SK-N-SH (cell line): ENCODE measurements around the gene MAD2L2. TPM values are rescaled to one million over a fixed set of nuclear protein-coding genes. Genes with fewer than 3 reads are reported as not detected.

Experiments
- CTCF ChIA-PET: fragments of 300-600, 350-600 bp; formaldehyde crosslinking; extraction: SDS; loops from one replicate; lab custom pipeline; 2021; lab: Yijun Ruan, JAX
- POLR2A ChIA-PET: fragments of 350-600 bp; sonication (Branson Sonifier 250); formaldehyde crosslinking; extraction: SDS; loops from one replicate; lab custom pipeline; 2020; ENCODE audit warnings: antibody characterized with exemption, inconsistent platforms; lab: Yijun Ruan, JAX
- DNase-seq: peaks from one replicate; pipeline ENCODE4 v3.0.0; 2012
- H2AFZ ChIP-seq: fragments of 200-600 bp; sonication (generic); 2 replicates; pipeline ENCODE4 v1.8.1; 2016; ENCODE audit warnings: antibody characterized with exemption, mild to moderate bottlenecking, low read depth
- H3F3A ChIP-seq: fragments of 200-600 bp; sonication (generic); replicated peaks from 2 replicates; pipeline ENCODE3; 2016; ENCODE audit warnings: antibody characterized with exemption, mild to moderate bottlenecking; ENCODE audit not compliant: insufficient read depth
- H3K27ac ChIP-seq, 2 experiments: fragments of 200-500 bp in 1 of 2; fragments of 200-600 bp in 1 of 2; sonication (Bioruptor generic) in 1 of 2; sonication (generic), shearing (Covaris generic) in 1 of 2; 2 replicates each; pipeline versions ENCODE4 v1.5.1 to v1.6.1; 2014 to 2016; ENCODE audit warnings: low read depth in 2 of 2, inconsistent platforms in 1 of 2, low read length in 1 of 2, mild to moderate bottlenecking in 1 of 2, mixed read lengths in 1 of 2
- H3K27me3 ChIP-seq: fragments of 200-600 bp; sonication (generic), shearing (Covaris generic); 2 replicates; pipeline ENCODE4 v1.6.1; 2016; ENCODE audit warnings: mixed run types; ENCODE audit not compliant: insufficient read depth
- H3K36me3 ChIP-seq, 2 experiments: fragments of 200-500 bp in 1 of 2; fragments of 200-600 bp in 1 of 2; sonication (Bioruptor generic) in 1 of 2; sonication (generic) in 1 of 2; replicated peaks in 1 of 2; 2 replicates each; pipeline versions ENCODE3 to v1.5.1; 2014 to 2016; ENCODE audit warnings: low read length in 1 of 2, mild to moderate bottlenecking in 1 of 2; ENCODE audit not compliant: insufficient read depth in 2 of 2, control insufficient read depth in 1 of 2
- H3K4me1 ChIP-seq, 2 experiments: fragments of 200-500 bp in 1 of 2; fragments of 200-600 bp in 1 of 2; sonication (Bioruptor generic) in 1 of 2; sonication (generic), shearing (Covaris generic) in 1 of 2; 2 replicates each; pipeline versions ENCODE4 v1.5.1 to v1.6.1; 2014 to 2016; ENCODE audit warnings: low read depth in 1 of 2, low read length in 1 of 2, mixed run types in 1 of 2; ENCODE audit not compliant: insufficient read depth in 2 of 2, control insufficient read depth in 1 of 2
- H3K4me2 ChIP-seq: fragments of 200-600 bp; sonication (generic), shearing (Covaris generic); 2 replicates; pipeline ENCODE4 v1.6.1; 2017; ENCODE audit warnings: mixed run types
- H3K4me3 ChIP-seq, 2 experiments: fragments of 200-500 bp in 1 of 2; fragments of 200-600 bp in 1 of 2; sonication (Bioruptor generic) in 1 of 2; sonication (generic), shearing (Covaris generic) in 1 of 2; 2 replicates each; pipeline versions ENCODE4 v1.5.1 to v1.8.1; 2014 to 2016; ENCODE audit warnings: low read depth in 2 of 2, inconsistent platforms in 1 of 2, low read length in 1 of 2, mild to moderate bottlenecking in 1 of 2, mixed read lengths in 1 of 2, moderate library complexity in 1 of 2
- H3K79me2 ChIP-seq: fragments of 200-600 bp; sonication (generic); 2 replicates; pipeline ENCODE4 v1.8.1; 2017; ENCODE audit warnings: mild to moderate bottlenecking; ENCODE audit not compliant: insufficient read depth
- H3K9ac ChIP-seq: fragments of 200-600 bp; sonication (generic); 2 replicates; pipeline ENCODE4 v1.6.1; 2017; ENCODE audit warnings: mixed run types
- H3K9me2 ChIP-seq: fragments of 200-600 bp; sonication (generic); 2 replicates; pipeline ENCODE4 v1.6.1; 2017; ENCODE audit warnings: mixed run types
- H3K9me3 ChIP-seq: fragments of 200-600 bp; sonication (generic); 2 replicates; pipeline ENCODE4 v1.6.1; 2017; ENCODE audit warnings: mixed run types, mild to moderate bottlenecking, moderate library complexity
- H4K20me1 ChIP-seq: fragments of 200-600 bp; sonication (generic); 2 replicates; pipeline ENCODE4 v1.6.1; 2017; ENCODE audit warnings: mild to moderate bottlenecking, mixed run types; ENCODE audit not compliant: insufficient read depth
- ELF1 ChIP-seq: IDR thresholded peaks from 2 replicates; pipeline ENCODE4 v1.4.0; 2012
- FOXJ3 ChIP-seq: sonication (generic); formaldehyde crosslinking; IDR thresholded peaks from 2 replicates; pipeline ENCODE4 v1.5.1; 2020; ENCODE audit warnings: mild to moderate bottlenecking, missing genetic modification reagents
- JUND ChIP-seq: IDR thresholded peaks from 2 replicates; pipeline ENCODE4 v1.4.0; 2012
- MEF2A ChIP-seq: IDR thresholded peaks from 2 replicates; pipeline ENCODE4 v1.4.0; 2012; ENCODE audit warnings: low read depth, borderline replicate concordance
- RCOR1 ChIP-seq: fragments of 150-350 bp; IDR thresholded peaks from 2 replicates; pipeline ENCODE4 v1.6.1; 2017; ENCODE audit warnings: antibody characterized with exemption, low read length
- SMC3 ChIP-seq: IDR thresholded peaks from 2 replicates; pipeline ENCODE4 v1.6.1; 2012; ENCODE audit warnings: low read depth, low read length, improper control_type of control experiment
- TAF1 ChIP-seq: IDR thresholded peaks from 2 replicates; pipeline ENCODE4 v1.6.1; 2012; ENCODE audit warnings: low read depth, mild to moderate bottlenecking, low read length, moderate library complexity, borderline replicate concordance
- YY1 ChIP-seq: IDR thresholded peaks from 2 replicates; pipeline ENCODE4 v1.4.0; 2012; ENCODE audit warnings: low read depth, mild to moderate bottlenecking
- WGBS: methylation state at CpG from one replicate; pipeline ENCODE4 v1.1.6; 2017; ENCODE audit warnings: low lambda C conversion rate; 5-methylcytosine and 5-hydroxymethylcytosine counted together
- polyA plus RNA-seq, 3 experiments: library from polyadenylated mRNA; depleted of rRNA; stranded (reverse); fragments of >200 nt; gene quantifications; 2 replicates each; pipeline ENCODE4 v1.2.3, GENCODE V29; 2012
- TF ChIP-seq, protein P1 (sequence below): fragments of 150-350 bp; IDR thresholded peaks from 2 replicates; pipeline ENCODE4 v1.6.1; 2017; ENCODE audit warnings: antibody characterized with exemption, low read length, low read depth, borderline replicate concordance
- TF ChIP-seq, protein P2 (sequence below): IDR thresholded peaks from 2 replicates; pipeline ENCODE4 v1.4.0; 2012; ENCODE audit warnings: low read depth, borderline replicate concordance
- TF ChIP-seq, protein P3 (sequence below): fragments of 200-600 bp; sonication (generic); IDR thresholded peaks from 2 replicates; pipeline ENCODE4 v1.6.1; 2017; ENCODE audit warnings: antibody characterized with exemption, mild to moderate bottlenecking, moderate library complexity
- TF ChIP-seq, protein P4 (sequence below): IDR thresholded peaks from 2 replicates; pipeline ENCODE4 v1.4.0; 2012; ENCODE audit warnings: low read depth
- TF ChIP-seq, protein P5 (sequence below): fragments of 150-350 bp; IDR thresholded peaks from 2 replicates; pipeline ENCODE4 v1.6.1; 2016; ENCODE audit warnings: mild to moderate bottlenecking, low read depth, low read length

The MAD2L2 gene
- polyA plus RNA-seq, 1 of the 3 experiments (the other 2 are of a cell fraction): 94.0 TPM

DNA sequence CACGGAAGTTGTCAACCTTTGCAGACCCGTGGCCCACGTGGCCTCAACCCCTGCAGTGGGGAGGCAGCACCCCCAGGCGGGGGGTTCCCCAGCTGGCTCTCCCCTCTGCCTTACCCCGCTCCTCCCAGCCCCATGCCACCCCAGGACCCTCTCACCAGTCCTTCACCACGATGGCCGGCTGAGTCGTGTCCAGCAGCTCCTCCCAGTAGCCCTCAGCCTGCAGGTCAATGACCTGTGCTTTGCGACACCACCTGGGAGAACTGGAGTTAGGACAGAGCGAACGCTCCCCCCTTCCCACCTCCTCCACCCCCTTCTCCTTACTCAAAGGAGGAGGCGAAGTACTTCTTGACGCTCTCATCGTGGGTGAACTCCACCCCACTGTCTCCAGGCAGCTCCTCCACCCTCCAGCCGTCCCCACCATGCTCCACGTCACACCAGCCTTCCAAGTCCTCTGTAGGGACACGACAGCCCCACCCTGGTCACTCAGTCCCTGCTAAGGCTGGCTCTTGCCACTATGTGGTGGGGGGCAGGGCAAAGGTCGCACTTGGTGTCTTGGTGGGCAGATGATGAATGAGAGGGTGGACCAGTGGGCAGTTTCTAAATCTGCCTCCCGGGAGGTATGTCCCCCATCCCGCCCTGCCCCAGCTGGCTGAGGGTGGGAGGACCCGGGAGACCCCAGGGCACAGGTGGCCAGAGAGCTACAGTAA is 31.2 kb downstream of the MAD2L2 start:
- H3F3A ChIP-seq: no peaks in the 10 kb centered on the region
- POLR2A ChIA-PET: interaction anchor here (0.6 to 1.1 kb wide), 2 partner anchors 35 to 70 kb away, joined by 3 to 5 read pairs; no protein-coding TSS in a partner anchor
- H3K27ac ChIP-seq: no peak overlapping the region
- H2AFZ ChIP-seq: no peak overlapping the region
- H3K4me3 ChIP-seq: no peak overlapping the region
- no peaks in the 10 kb centered on the region for H3K27me3 ChIP-seq
- no peaks in the 10 kb centered on the region for H3K9me3 ChIP-seq
- DNase-seq: no peak
- H4K20me1 ChIP-seq: no peaks in the 10 kb centered on the region
- H3K9ac ChIP-seq: no peak overlapping the region
- H3K9me2 ChIP-seq: no peaks in the 10 kb centered on the region
- CTCF ChIA-PET: interaction anchor here (0.6 to 9.9 kb wide), 49 partner anchors 7 to 612 kb away, joined by 3 to 205 read pairs (median 4); partner anchors contain the start of genes AGTRAP, CLCN6, DISP3 and FBXO6
- peaks cover 0 to 19% of the 10 kb centered on the region in 2 experiments; a peak in 1 of 4 replicates for H3K4me1 ChIP-seq
- no peak overlapping the region for H3K4me2 ChIP-seq
- TF ChIP-seq ELF1 (no peak), MEF2A (no peak), RCOR1 (no peak), SMC3 (no peak), YY1 (no peak), JUND (no peak), TAF1 (no peak), FOXJ3 (CRISPR knock-in tag) (no peak)
- TF ChIP-seq, protein P1, sequence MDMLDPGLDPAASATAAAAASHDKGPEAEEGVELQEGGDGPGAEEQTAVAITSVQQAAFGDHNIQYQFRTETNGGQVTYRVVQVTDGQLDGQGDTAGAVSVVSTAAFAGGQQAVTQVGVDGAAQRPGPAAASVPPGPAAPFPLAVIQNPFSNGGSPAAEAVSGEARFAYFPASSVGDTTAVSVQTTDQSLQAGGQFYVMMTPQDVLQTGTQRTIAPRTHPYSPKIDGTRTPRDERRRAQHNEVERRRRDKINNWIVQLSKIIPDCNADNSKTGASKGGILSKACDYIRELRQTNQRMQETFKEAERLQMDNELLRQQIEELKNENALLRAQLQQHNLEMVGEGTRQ: no peak
- TF ChIP-seq, protein P2, sequence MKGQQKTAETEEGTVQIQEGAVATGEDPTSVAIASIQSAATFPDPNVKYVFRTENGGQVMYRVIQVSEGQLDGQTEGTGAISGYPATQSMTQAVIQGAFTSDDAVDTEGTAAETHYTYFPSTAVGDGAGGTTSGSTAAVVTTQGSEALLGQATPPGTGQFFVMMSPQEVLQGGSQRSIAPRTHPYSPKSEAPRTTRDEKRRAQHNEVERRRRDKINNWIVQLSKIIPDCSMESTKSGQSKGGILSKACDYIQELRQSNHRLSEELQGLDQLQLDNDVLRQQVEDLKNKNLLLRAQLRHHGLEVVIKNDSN: no peak
- TF ChIP-seq, protein P3, sequence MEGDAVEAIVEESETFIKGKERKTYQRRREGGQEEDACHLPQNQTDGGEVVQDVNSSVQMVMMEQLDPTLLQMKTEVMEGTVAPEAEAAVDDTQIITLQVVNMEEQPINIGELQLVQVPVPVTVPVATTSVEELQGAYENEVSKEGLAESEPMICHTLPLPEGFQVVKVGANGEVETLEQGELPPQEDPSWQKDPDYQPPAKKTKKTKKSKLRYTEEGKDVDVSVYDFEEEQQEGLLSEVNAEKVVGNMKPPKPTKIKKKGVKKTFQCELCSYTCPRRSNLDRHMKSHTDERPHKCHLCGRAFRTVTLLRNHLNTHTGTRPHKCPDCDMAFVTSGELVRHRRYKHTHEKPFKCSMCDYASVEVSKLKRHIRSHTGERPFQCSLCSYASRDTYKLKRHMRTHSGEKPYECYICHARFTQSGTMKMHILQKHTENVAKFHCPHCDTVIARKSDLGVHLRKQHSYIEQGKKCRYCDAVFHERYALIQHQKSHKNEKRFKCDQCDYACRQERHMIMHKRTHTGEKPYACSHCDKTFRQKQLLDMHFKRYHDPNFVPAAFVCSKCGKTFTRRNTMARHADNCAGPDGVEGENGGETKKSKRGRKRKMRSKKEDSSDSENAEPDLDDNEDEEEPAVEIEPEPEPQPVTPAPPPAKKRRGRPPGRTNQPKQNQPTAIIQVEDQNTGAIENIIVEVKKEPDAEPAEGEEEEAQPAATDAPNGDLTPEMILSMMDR: no peak
- TF ChIP-seq, protein P4, sequence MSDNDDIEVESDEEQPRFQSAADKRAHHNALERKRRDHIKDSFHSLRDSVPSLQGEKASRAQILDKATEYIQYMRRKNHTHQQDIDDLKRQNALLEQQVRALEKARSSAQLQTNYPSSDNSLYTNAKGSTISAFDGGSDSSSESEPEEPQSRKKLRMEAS: no peak
- TF ChIP-seq, protein P5, sequence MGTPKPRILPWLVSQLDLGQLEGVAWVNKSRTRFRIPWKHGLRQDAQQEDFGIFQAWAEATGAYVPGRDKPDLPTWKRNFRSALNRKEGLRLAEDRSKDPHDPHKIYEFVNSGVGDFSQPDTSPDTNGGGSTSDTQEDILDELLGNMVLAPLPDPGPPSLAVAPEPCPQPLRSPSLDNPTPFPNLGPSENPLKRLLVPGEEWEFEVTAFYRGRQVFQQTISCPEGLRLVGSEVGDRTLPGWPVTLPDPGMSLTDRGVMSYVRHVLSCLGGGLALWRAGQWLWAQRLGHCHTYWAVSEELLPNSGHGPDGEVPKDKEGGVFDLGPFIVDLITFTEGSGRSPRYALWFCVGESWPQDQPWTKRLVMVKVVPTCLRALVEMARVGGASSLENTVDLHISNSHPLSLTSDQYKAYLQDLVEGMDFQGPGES: no peak
- 74% methylated on average over 14 of the region's 21 CpGs for WGBS
- no peaks in the 10 kb centered on the region for H3K79me2 ChIP-seq
- no peaks in the 10 kb centered on the region for H3K36me3 ChIP-seq
